Measurements from ENCODE around the gene GUCA2A. TPM values are rescaled to one million over a fixed set of nuclear protein-coding genes. Genes with fewer than 3 reads are reported as not detected.

The GUCA2A gene
- total and polyA plus RNA-seq, 2 of the 4 experiments (the other 2 are of a cell fraction): not detected

DNA sequence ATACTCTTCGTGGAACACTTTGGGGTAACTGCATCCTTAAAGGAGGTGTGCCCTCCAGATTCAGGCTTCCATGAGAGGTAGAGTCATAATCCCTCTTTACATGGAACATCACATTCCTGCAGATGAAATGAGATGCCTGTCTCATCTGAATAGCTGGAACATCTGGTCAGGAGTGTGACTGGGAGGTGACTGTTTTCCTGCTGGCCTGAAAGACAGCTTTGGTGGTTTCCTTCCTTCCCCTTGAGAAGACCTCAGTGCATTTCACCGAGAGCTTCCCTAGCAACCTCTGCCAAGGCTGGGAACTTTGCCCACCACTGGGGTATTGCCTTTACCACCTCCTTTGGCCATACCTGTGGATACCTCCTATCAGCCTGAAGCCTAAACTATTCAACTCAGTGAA is 46.7 kb upstream of the GUCA2A start:
- CTCF ChIA-PET: no interaction called here
- BruUV-seq (replicated peaks): no TSS peak

More for the DNA sequence above, 46.7 kb upstream of the GUCA2A start:
- H3K79me1 ChIP-seq (ENCODE audit: low read depth in 1 of 2, low read length in 2 of 2): peaks cover 18 to 58% of the 10 kb centered on the region in 2 experiments
- H2AK5ac ChIP-seq (ENCODE audit: low read depth, low read length): no peak overlapping the region
- no peak overlapping the region for H2BK5ac ChIP-seq (ENCODE audit: low read depth, low read length, poor library complexity, severe bottlenecking)
- H3K4ac ChIP-seq (ENCODE audit: low read depth, low read length): no peak overlapping the region
- no peak overlapping the region for H3K18ac ChIP-seq (ENCODE audit: low read depth, low read length)
- H3K4me3 ChIP-seq (ENCODE audit: insufficient read depth, low read depth, low read length): no peak overlapping the region
- peaks cover 31% of the 10 kb centered on the region for H4K20me1 ChIP-seq (ENCODE audit: insufficient read depth, low read length)
- H3K14ac ChIP-seq (replicated peaks; ENCODE audit: low read depth, low read length): no peak overlapping the region
- H2BK120ac ChIP-seq (ENCODE audit: low read depth, low read length): no peak overlapping the region
- H3K4me2 ChIP-seq (ENCODE audit: low read depth, low read length): no peak overlapping the region
- H2AK9ac ChIP-seq (replicated peaks; ENCODE audit: low read depth, low read length, poor library complexity): peak overlapping the region; percentile 58
- H3K27me3 ChIP-seq (ENCODE audit: control insufficient read depth, insufficient read depth, low read length): no peaks in the 10 kb centered on the region
- H3K56ac ChIP-seq (ENCODE audit: extremely low read depth, insufficient read depth, low read length): no peak overlapping the region
- POLR2A ChIA-PET (ENCODE audit: unreplicated experiment): no interaction called here
- DNase-seq (peak; percentile 69), ATAC-seq (ENCODE audit: low read depth) (no peak)
- no peak overlapping the region for H4K91ac ChIP-seq (ENCODE audit: insufficient read depth, low read depth, low read length)
- H2AFZ ChIP-seq (replicated peaks; ENCODE audit: low read length, poor library complexity): no peak overlapping the region
- peaks cover 7% of the 10 kb centered on the region for H3K4me1 ChIP-seq (ENCODE audit: control insufficient read depth, insufficient read depth, low read length)
- in situ Hi-C loops (cut with MboI; ENCODE audit: low sequenced_read_pairs) (no loop called here), intact Hi-C loops (cut with micrococcal nuclease) (no loop called here), dilution Hi-C loops (cut with HindIII; ENCODE audit: low sequenced_read_pairs, unreplicated experiment) (no loop called here)
- no peak overlapping the region for H2BK15ac ChIP-seq (ENCODE audit: low read depth, low read length)
- H3K9me3 ChIP-seq (ENCODE audit: control insufficient read depth, insufficient read depth, low read length): no peaks in the 10 kb centered on the region
- no peak overlapping the region for H3K23ac ChIP-seq (ENCODE audit: low read depth, low read length)
- H4K5ac ChIP-seq (ENCODE audit: low read depth, low read length): no peak overlapping the region
- peaks cover 10% of the 10 kb centered on the region for H3K9me1 ChIP-seq (ENCODE audit: insufficient read depth, low read length)
- WGBS, 2 experiments (ENCODE audit: extremely low coverage in 2 of 2, insufficient read length in 1 of 2): no CpG with 5 or more reads among the region's 2 CpGs
- H3K36me3 ChIP-seq (ENCODE audit: control insufficient read depth, insufficient read depth, low read length): peaks cover 2% of the 10 kb centered on the region; the same call in 1 of the 2 replicates
- TF ChIP-seq MAZ (IDR thresholded peaks at IDR 0.05; ENCODE audit: borderline replicate concordance, low read depth, low read length) (no peak), MXI1 (IDR thresholded peaks at IDR 0.05; ENCODE audit: borderline replicate concordance, low read depth, low read length) (no peak), SMC3 (IDR thresholded peaks at IDR 0.05; ENCODE audit: low read depth, low read length) (no peak), RFX5 (IDR thresholded peaks at IDR 0.05; ENCODE audit: low read depth, low read length) (no peak), CEBPB (IDR thresholded peaks at IDR 0.05; ENCODE audit: low read depth, low read length) (no peak), CHD1 (IDR thresholded peaks at IDR 0.05; ENCODE audit: low read depth, low read length) (no peak), POLR2A (IDR thresholded peaks at IDR 0.05; ENCODE audit: low read depth, low read length) (no peak), RCOR1 (IDR thresholded peaks at IDR 0.05; ENCODE audit: insufficient replicate concordance, low read length) (no peak), BHLHE40 (IDR thresholded peaks at IDR 0.05; ENCODE audit: low read depth, low read length) (no peak), USF2 (IDR thresholded peaks at IDR 0.05; ENCODE audit: low read depth, low read length) (no peak), NFE2L2 (IDR thresholded peaks at IDR 0.05; ENCODE audit: low read depth, low read length) (no peak)
- TF ChIP-seq, protein P1, sequence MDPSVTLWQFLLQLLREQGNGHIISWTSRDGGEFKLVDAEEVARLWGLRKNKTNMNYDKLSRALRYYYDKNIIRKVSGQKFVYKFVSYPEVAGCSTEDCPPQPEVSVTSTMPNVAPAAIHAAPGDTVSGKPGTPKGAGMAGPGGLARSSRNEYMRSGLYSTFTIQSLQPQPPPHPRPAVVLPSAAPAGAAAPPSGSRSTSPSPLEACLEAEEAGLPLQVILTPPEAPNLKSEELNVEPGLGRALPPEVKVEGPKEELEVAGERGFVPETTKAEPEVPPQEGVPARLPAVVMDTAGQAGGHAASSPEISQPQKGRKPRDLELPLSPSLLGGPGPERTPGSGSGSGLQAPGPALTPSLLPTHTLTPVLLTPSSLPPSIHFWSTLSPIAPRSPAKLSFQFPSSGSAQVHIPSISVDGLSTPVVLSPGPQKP (IDR thresholded peaks at IDR 0.05; ENCODE audit: borderline replicate concordance, low read depth, low read length): no peak
- TF ChIP-seq, protein P2, sequence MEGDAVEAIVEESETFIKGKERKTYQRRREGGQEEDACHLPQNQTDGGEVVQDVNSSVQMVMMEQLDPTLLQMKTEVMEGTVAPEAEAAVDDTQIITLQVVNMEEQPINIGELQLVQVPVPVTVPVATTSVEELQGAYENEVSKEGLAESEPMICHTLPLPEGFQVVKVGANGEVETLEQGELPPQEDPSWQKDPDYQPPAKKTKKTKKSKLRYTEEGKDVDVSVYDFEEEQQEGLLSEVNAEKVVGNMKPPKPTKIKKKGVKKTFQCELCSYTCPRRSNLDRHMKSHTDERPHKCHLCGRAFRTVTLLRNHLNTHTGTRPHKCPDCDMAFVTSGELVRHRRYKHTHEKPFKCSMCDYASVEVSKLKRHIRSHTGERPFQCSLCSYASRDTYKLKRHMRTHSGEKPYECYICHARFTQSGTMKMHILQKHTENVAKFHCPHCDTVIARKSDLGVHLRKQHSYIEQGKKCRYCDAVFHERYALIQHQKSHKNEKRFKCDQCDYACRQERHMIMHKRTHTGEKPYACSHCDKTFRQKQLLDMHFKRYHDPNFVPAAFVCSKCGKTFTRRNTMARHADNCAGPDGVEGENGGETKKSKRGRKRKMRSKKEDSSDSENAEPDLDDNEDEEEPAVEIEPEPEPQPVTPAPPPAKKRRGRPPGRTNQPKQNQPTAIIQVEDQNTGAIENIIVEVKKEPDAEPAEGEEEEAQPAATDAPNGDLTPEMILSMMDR (conservative IDR thresholded peaks at IDR 0.05; ENCODE audit: low read depth, low read length): no peak
- no peak overlapping the region for H2BK20ac ChIP-seq (ENCODE audit: low read depth, low read length)
- H3K27ac ChIP-seq (ENCODE audit: insufficient read depth, low read length): no peak overlapping the region
- H4K8ac ChIP-seq (ENCODE audit: low read depth in 2 of 2, low read length in 2 of 2): no peak overlapping the region
- no peak overlapping the region for H3K9ac ChIP-seq (ENCODE audit: low read depth, low read length)

Data from IMR-90 (cell line).